Activated naive CD4-positive, alpha-beta T cell treated with anti-CD3 and anti-CD28 coated beads, Interleukin-2, amount 10 ng/mL, durations not matched to agents 7 days and 5 days (primary cell): Measurements from ENCODE around the gene OR10A7.

Source experiments
- CTCF ChIA-PET: fragments of 350-600 bp; sonication (Branson Sonifier 250); formaldehyde crosslinking; loops from one replicate; lab custom pipeline; 2021; ENCODE audit warnings: antibody characterized with exemption; lab: Charles Lee
- DNase-seq: peaks from one replicate; pipeline ENCODE4 v3.0.0-alpha.2; 2020
- H3K27ac Mint-ChIP-seq: one replicate; pipeline ENCODE4 v1.8.0; 2021; ENCODE audit warnings: mild to moderate bottlenecking, moderate library complexity, mixed read lengths
- H3K27me3 Mint-ChIP-seq: one replicate; pipeline ENCODE4 v1.8.0; 2021; ENCODE audit warnings: mild to moderate bottlenecking, mixed read lengths
- H3K36me3 Mint-ChIP-seq: one replicate; pipeline ENCODE4 v1.8.0; 2021; ENCODE audit warnings: mixed read lengths
- H3K4me1 Mint-ChIP-seq: one replicate; pipeline ENCODE4 v1.8.0; 2021; ENCODE audit warnings: mixed read lengths
- H3K4me3 Mint-ChIP-seq: one replicate; pipeline ENCODE4 v1.8.0; 2021; ENCODE audit warnings: mild to moderate bottlenecking, moderate library complexity, mixed read lengths
- H3K9me3 Mint-ChIP-seq: one replicate; pipeline ENCODE4 v1.8.0; 2021; ENCODE audit warnings: mixed read lengths

Gene OR10A7

GRCh38 chr12:55258303-55258702 lies 37.5 kb downstream of the OR10A7 start:
- no peak overlapping the region for H3K27ac Mint-ChIP-seq
- no peak for DNase-seq
- no peaks in the 10 kb centered on the region for H3K9me3 Mint-ChIP-seq
- H3K4me1 Mint-ChIP-seq = no peaks in the 10 kb centered on the region
- H3K36me3 Mint-ChIP-seq = no peaks in the 10 kb centered on the region
- H3K27me3 Mint-ChIP-seq = peaks cover 4% of the 10 kb centered on the region
- CTCF ChIA-PET = no interaction called here
- no peak overlapping the region for H3K4me3 Mint-ChIP-seq
